ENCODE data around the gene SYAP1.
"Not testable (repeated sequence)": the region's sequence is repeated elsewhere in the genome, so short reads cannot be mapped to it uniquely, and the experiment has no call there.

SYAP1 gene

GRCh38 chrX:16722481-16722880 lies 3.1 kb downstream of the SYAP1 start:
- Histone ChIP-seq H3K36me3 (ENCODE audit: control insufficient read depth in 4 of 4, insufficient read depth in 4 of 4, low read length in 3 of 4) (peaks cover 0 to 1% (median 0%) of the 10 kb centered on the region in 4 experiments), H3K4me1 (ENCODE audit: control extremely low read depth in 1 of 4, control insufficient read depth in 4 of 4, insufficient read depth in 4 of 4, low read length in 3 of 4) (peaks cover 3 to 10% (median 7%) of the 10 kb centered on the region in 4 experiments), H3K9me3 (ENCODE audit: control extremely low read depth in 1 of 5, control insufficient read depth in 4 of 5, insufficient read depth in 2 of 5, low read depth in 1 of 5, low read length in 4 of 5) (peaks cover 0 to 2% (median 0%) of the 10 kb centered on the region in 5 experiments), H3K4me3 (ENCODE audit: control insufficient read depth in 1 of 7, extremely low read depth in 1 of 7, insufficient read depth in 4 of 7, low read depth in 2 of 7, low read length in 6 of 7) (no peak overlapping the region), H3K27ac (ENCODE audit: insufficient read depth in 1 of 2, low read depth in 1 of 2, low read length in 2 of 2, poor library complexity in 1 of 2, severe bottlenecking in 2 of 2) (no peak overlapping the region), H3K27me3 (replicated peaks in 2 of 5; ENCODE audit: control insufficient read depth in 4 of 5, insufficient read depth in 5 of 5, low read length in 4 of 5) (peaks cover 0 to 27% (median 0%) of the 10 kb centered on the region in 5 experiments)
- WGBS (ENCODE audit: insufficient coverage) = no CpG with 5 or more reads among the region's 4 CpGs
- DNase-seq = no peak
- ChIA-PET CTCF (no interaction called here), POLR2A (interaction anchor here (0.7 kb wide), 1 partner anchor 8 kb away, joined by 4 read pairs; no protein-coding TSS in a partner anchor)

GRCh38 chrX:16725072-16725471 lies 5.7 kb downstream of the SYAP1 start:
- Histone ChIP-seq H3K4me3 (ENCODE audit: control insufficient read depth in 1 of 7, extremely low read depth in 1 of 7, insufficient read depth in 4 of 7, low read depth in 2 of 7, low read length in 6 of 7) (no peak overlapping the region), H3K36me3 (ENCODE audit: control insufficient read depth in 4 of 4, insufficient read depth in 4 of 4, low read length in 3 of 4) (peaks cover 0 to 3% (median 0%) of the 10 kb centered on the region in 4 experiments), H3K27me3 (replicated peaks in 2 of 5; ENCODE audit: control insufficient read depth in 4 of 5, insufficient read depth in 5 of 5, low read length in 4 of 5) (peaks cover 0 to 14% (median 0%) of the 10 kb centered on the region in 5 experiments), H3K4me1 (ENCODE audit: control extremely low read depth in 1 of 4, control insufficient read depth in 4 of 4, insufficient read depth in 4 of 4, low read length in 3 of 4) (peaks cover 3 to 5% (median 3%) of the 10 kb centered on the region in 4 experiments), H3K27ac (ENCODE audit: insufficient read depth in 1 of 2, low read depth in 1 of 2, low read length in 2 of 2, poor library complexity in 1 of 2, severe bottlenecking in 2 of 2) (no peak overlapping the region), H3K9me3 (ENCODE audit: control extremely low read depth in 1 of 5, control insufficient read depth in 4 of 5, insufficient read depth in 2 of 5, low read depth in 1 of 5, low read length in 4 of 5) (peaks cover 0 to 5% (median 0%) of the 10 kb centered on the region in 5 experiments)
- ChIA-PET POLR2A (no interaction called here), CTCF (interaction anchor here (0.9 kb wide), 1 partner anchor 15 kb away, joined by 3 read pairs; no protein-coding TSS in a partner anchor)
- DNase-seq = no peak
- 93% methylated on average over 6 of the region's 7 CpGs for WGBS (ENCODE audit: insufficient coverage)

- H3K4me3 ChIP-seq (ENCODE audit: control insufficient read depth in 1 of 7, extremely low read depth in 1 of 7, insufficient read depth in 4 of 7, low read depth in 2 of 7, low read length in 6 of 7); DNase-seq; POLR2A ChIA-PET; CTCF ChIA-PET; H3K9me3 ChIP-seq (ENCODE audit: control extremely low read depth in 1 of 5, control insufficient read depth in 4 of 5, insufficient read depth in 2 of 5, low read depth in 1 of 5, low read length in 4 of 5); H3K4me1 ChIP-seq (ENCODE audit: control extremely low read depth in 1 of 4, control insufficient read depth in 4 of 4, insufficient read depth in 4 of 4, low read length in 3 of 4); H3K36me3 ChIP-seq (ENCODE audit: control insufficient read depth in 4 of 4, insufficient read depth in 4 of 4, low read length in 3 of 4); H3K27ac ChIP-seq (ENCODE audit: insufficient read depth in 1 of 2, low read depth in 1 of 2, low read length in 2 of 2, poor library complexity in 1 of 2, severe bottlenecking in 2 of 2): not testable (repeated sequence)
- WGBS (ENCODE audit: insufficient coverage) = 100% methylated on average over 2 of the region's 5 CpGs
- H3K27me3 ChIP-seq (replicated peaks in 2 of 5; ENCODE audit: control insufficient read depth in 4 of 5, insufficient read depth in 5 of 5, low read length in 4 of 5) = peaks cover 0 to 16% (median 0%) of the 10 kb centered on the region in 5 experiments
Measured at GRCh38 chrX:16726347-16726988, 7.1 kb downstream of the SYAP1 start.

- H3K36me3 ChIP-seq (ENCODE audit: control insufficient read depth in 4 of 4, insufficient read depth in 4 of 4, low read length in 3 of 4) = peaks cover 0 to 3% (median 0%) of the 10 kb centered on the region in 4 experiments
- H3K4me1 ChIP-seq (ENCODE audit: control extremely low read depth in 1 of 4, control insufficient read depth in 4 of 4, insufficient read depth in 4 of 4, low read length in 3 of 4) = no peaks in the 10 kb centered on the region
Measured at GRCh38 chrX:16727637-16728036, 8.2 kb downstream of the SYAP1 start.

GRCh38 chrX:16730450-16730849 lies 11.0 kb downstream of the SYAP1 start:
- ChIA-PET POLR2A (no interaction called here), CTCF (interaction anchor here (1.3 kb wide), 1 partner anchor 14 kb away, joined by 4 read pairs; no protein-coding TSS in a partner anchor)
- Histone ChIP-seq H3K36me3 (ENCODE audit: control insufficient read depth in 4 of 4, insufficient read depth in 4 of 4, low read length in 3 of 4) (peaks cover 0 to 3% (median under 1%) of the 10 kb centered on the region in 4 experiments), H3K9me3 (ENCODE audit: control extremely low read depth in 1 of 5, control insufficient read depth in 4 of 5, insufficient read depth in 2 of 5, low read depth in 1 of 5, low read length in 4 of 5) (peaks cover 0 to 5% (median 0%) of the 10 kb centered on the region in 5 experiments), H3K27me3 (replicated peaks in 2 of 5; ENCODE audit: control insufficient read depth in 4 of 5, insufficient read depth in 5 of 5, low read length in 4 of 5) (peaks cover 0 to 3% (median 0%) of the 10 kb centered on the region in 5 experiments), H3K4me3 (ENCODE audit: control insufficient read depth in 1 of 7, extremely low read depth in 1 of 7, insufficient read depth in 4 of 7, low read depth in 2 of 7, low read length in 6 of 7) (no peak overlapping the region), H3K4me1 (ENCODE audit: control extremely low read depth in 1 of 4, control insufficient read depth in 4 of 4, insufficient read depth in 4 of 4, low read length in 3 of 4) (no peaks in the 10 kb centered on the region), H3K27ac (ENCODE audit: insufficient read depth in 1 of 2, low read depth in 1 of 2, low read length in 2 of 2, poor library complexity in 1 of 2, severe bottlenecking in 2 of 2) (no peak overlapping the region)
- WGBS (ENCODE audit: insufficient coverage) = 100% methylated on average over 1 of the region's 1 CpG
- no peak for DNase-seq

More at GRCh38 chrX:16727637-16728036, 8.2 kb downstream of the SYAP1 start:
- peaks cover 0 to 16% (median 0%) of the 10 kb centered on the region in 5 experiments for H3K27me3 ChIP-seq (replicated peaks in 2 of 5; ENCODE audit: control insufficient read depth in 4 of 5, insufficient read depth in 5 of 5, low read length in 4 of 5)
- ChIA-PET POLR2A (interaction anchor here (1.2 kb wide), 1 partner anchor 8 kb away, joined by 3 read pairs; the partner anchor contains the start of gene SYAP1), CTCF (no interaction called here)
- H3K9me3 ChIP-seq (ENCODE audit: control extremely low read depth in 1 of 5, control insufficient read depth in 4 of 5, insufficient read depth in 2 of 5, low read depth in 1 of 5, low read length in 4 of 5) = peaks cover 0 to 5% (median 0%) of the 10 kb centered on the region in 5 experiments
- H3K27ac ChIP-seq (ENCODE audit: insufficient read depth in 1 of 2, low read depth in 1 of 2, low read length in 2 of 2, poor library complexity in 1 of 2, severe bottlenecking in 2 of 2) = no peak overlapping the region
- no peak for DNase-seq
- no peak overlapping the region for H3K4me3 ChIP-seq (ENCODE audit: control insufficient read depth in 1 of 7, extremely low read depth in 1 of 7, insufficient read depth in 4 of 7, low read depth in 2 of 7, low read length in 6 of 7)

GRCh38 chrX:16733013-16733412 lies 13.6 kb downstream of the SYAP1 start:
- CTCF ChIA-PET = interaction anchor here (0.9 kb wide), 1 partner anchor 12 kb away, joined by 4 read pairs; no protein-coding TSS in a partner anchor
- POLR2A ChIA-PET = no interaction called here

GRCh38 chrX:16737024-16737423 lies 17.6 kb downstream of the SYAP1 start:
- H3K27ac ChIP-seq (ENCODE audit: insufficient read depth in 1 of 2, low read depth in 1 of 2, low read length in 2 of 2, poor library complexity in 1 of 2, severe bottlenecking in 2 of 2) = no peak overlapping the region
- H3K4me1 ChIP-seq (ENCODE audit: control extremely low read depth in 1 of 4, control insufficient read depth in 4 of 4, insufficient read depth in 4 of 4, low read length in 3 of 4) = no peaks in the 10 kb centered on the region
- H3K36me3 ChIP-seq (ENCODE audit: control insufficient read depth in 4 of 4, insufficient read depth in 4 of 4, low read length in 3 of 4) = peaks cover 0 to 21% (median 3%) of the 10 kb centered on the region in 4 experiments
- H3K4me3 ChIP-seq (ENCODE audit: control insufficient read depth in 1 of 7, extremely low read depth in 1 of 7, insufficient read depth in 4 of 7, low read depth in 2 of 7, low read length in 6 of 7) = no peak overlapping the region
- ChIA-PET POLR2A (no interaction called here), CTCF (no interaction called here)
- WGBS (ENCODE audit: insufficient coverage) = 88% methylated on average over 3 of the region's 5 CpGs
- H3K9me3 ChIP-seq (ENCODE audit: control extremely low read depth in 1 of 5, control insufficient read depth in 4 of 5, insufficient read depth in 2 of 5, low read depth in 1 of 5, low read length in 4 of 5) = no peaks in the 10 kb centered on the region
- H3K27me3 ChIP-seq (replicated peaks in 2 of 5; ENCODE audit: control insufficient read depth in 4 of 5, insufficient read depth in 5 of 5, low read length in 4 of 5) = peaks cover 0 to 8% (median 0%) of the 10 kb centered on the region in 5 experiments
- no peak for DNase-seq

More at GRCh38 chrX:16733013-16733412, 13.6 kb downstream of the SYAP1 start:
- no peak overlapping the region for H3K27ac ChIP-seq (ENCODE audit: insufficient read depth in 1 of 2, low read depth in 1 of 2, low read length in 2 of 2, poor library complexity in 1 of 2, severe bottlenecking in 2 of 2)
- H3K4me1 ChIP-seq (ENCODE audit: control extremely low read depth in 1 of 4, control insufficient read depth in 4 of 4, insufficient read depth in 4 of 4, low read length in 3 of 4) = no peaks in the 10 kb centered on the region
- no peak for DNase-seq
- no peaks in the 10 kb centered on the region for H3K9me3 ChIP-seq (ENCODE audit: control extremely low read depth in 1 of 5, control insufficient read depth in 4 of 5, insufficient read depth in 2 of 5, low read depth in 1 of 5, low read length in 4 of 5)
- H3K36me3 ChIP-seq (ENCODE audit: control insufficient read depth in 4 of 4, insufficient read depth in 4 of 4, low read length in 3 of 4) = peaks cover 0 to 14% (median 2%) of the 10 kb centered on the region in 4 experiments
- peaks cover 0 to 5% (median 0%) of the 10 kb centered on the region in 5 experiments for H3K27me3 ChIP-seq (replicated peaks in 2 of 5; ENCODE audit: control insufficient read depth in 4 of 5, insufficient read depth in 5 of 5, low read length in 4 of 5)
- H3K4me3 ChIP-seq (ENCODE audit: control insufficient read depth in 1 of 7, extremely low read depth in 1 of 7, insufficient read depth in 4 of 7, low read depth in 2 of 7, low read length in 6 of 7) = no peak overlapping the region
